HG03064 (cell line): Measurements from ENCODE around the gene MTX1.
"Not testable (repeated sequence)": the region's sequence is repeated elsewhere in the genome, so short reads cannot be mapped to it uniquely, and the experiment has no call there.

ENCODE experiments used
- ATAC-seq: cut with Tn5 transposase; IDR thresholded peaks from one replicate; pipeline ENCODE4 v1.9.1; 2021; ENCODE audit warnings: low read depth; ENCODE audit not compliant: unreplicated experiment

Gene MTX1

GRCh38 chr1:155186794-155187455 is 21.6 kb upstream of the MTX1 start:
- no peak for ATAC-seq

- no peak for ATAC-seq
Observed at GRCh38 chr1:155187456-155187891, 21.0 kb upstream of the MTX1 start.

GRCh38 chr1:155188268-155188667 is 20.2 kb upstream of the MTX1 start:
- ATAC-seq, result no peak

GRCh38 chr1:155189926-155190325 is 18.6 kb upstream of the MTX1 start:
- ATAC-seq, result not testable (repeated sequence)

- no peak for ATAC-seq
Observed at GRCh38 chr1:155191904-155192303, 16.6 kb upstream of the MTX1 start.

- no peak for ATAC-seq
Observed at GRCh38 chr1:155192346-155193274, 15.9 kb upstream of the MTX1 start.

- ATAC-seq, result no peak
Observed at GRCh38 chr1:155193275-155193990, 15.1 kb upstream of the MTX1 start.

- ATAC-seq, result not testable (repeated sequence)
Observed at GRCh38 chr1:155193991-155194240, 14.6 kb upstream of the MTX1 start.

- ATAC-seq, result no peak
Observed at GRCh38 chr1:155195201-155196102, 13.0 kb upstream of the MTX1 start.

GRCh38 chr1:155196103-155196892 is 12.2 kb upstream of the MTX1 start:
- ATAC-seq, result no peak

- no peak for ATAC-seq
Observed at GRCh38 chr1:155196893-155197638, 11.4 kb upstream of the MTX1 start.

- no peak for ATAC-seq
Observed at GRCh38 chr1:155197901-155198546, 10.5 kb upstream of the MTX1 start.

- ATAC-seq, result no peak
Observed at GRCh38 chr1:155198547-155198906, 10.0 kb upstream of the MTX1 start.

GRCh38 chr1:155199792-155200191 is 8.7 kb upstream of the MTX1 start:
- ATAC-seq, result no peak

GRCh38 chr1:155200920-155201319 is 7.6 kb upstream of the MTX1 start:
- ATAC-seq, result no peak

- ATAC-seq, result no peak
Observed at GRCh38 chr1:155202198-155202597, 6.3 kb upstream of the MTX1 start.

GRCh38 chr1:155202731-155203515 is 5.6 kb upstream of the MTX1 start:
- ATAC-seq, result no peak

- no peak for ATAC-seq
Observed at GRCh38 chr1:155205035-155205434, 3.5 kb upstream of the MTX1 start.
